Measurements from ENCODE around the gene PTPRN2.
"Not testable (repeated sequence)": the region's sequence is repeated elsewhere in the genome, so short reads cannot be mapped to it uniquely, and the experiment has no call there.

The PTPRN2 gene

GRCh38 chr7:157918326-157919080 lies 669.1 kb downstream of the PTPRN2 start:
- no peak for DNase-seq (ENCODE audit: low read depth)
- H3K4me3 ChIP-seq (ENCODE audit: low read depth, low read length): no peak overlapping the region
- TF ChIP-seq MYC (IDR thresholded peaks at IDR 0.05; ENCODE audit: low read depth, low read length): no peak

DNA sequence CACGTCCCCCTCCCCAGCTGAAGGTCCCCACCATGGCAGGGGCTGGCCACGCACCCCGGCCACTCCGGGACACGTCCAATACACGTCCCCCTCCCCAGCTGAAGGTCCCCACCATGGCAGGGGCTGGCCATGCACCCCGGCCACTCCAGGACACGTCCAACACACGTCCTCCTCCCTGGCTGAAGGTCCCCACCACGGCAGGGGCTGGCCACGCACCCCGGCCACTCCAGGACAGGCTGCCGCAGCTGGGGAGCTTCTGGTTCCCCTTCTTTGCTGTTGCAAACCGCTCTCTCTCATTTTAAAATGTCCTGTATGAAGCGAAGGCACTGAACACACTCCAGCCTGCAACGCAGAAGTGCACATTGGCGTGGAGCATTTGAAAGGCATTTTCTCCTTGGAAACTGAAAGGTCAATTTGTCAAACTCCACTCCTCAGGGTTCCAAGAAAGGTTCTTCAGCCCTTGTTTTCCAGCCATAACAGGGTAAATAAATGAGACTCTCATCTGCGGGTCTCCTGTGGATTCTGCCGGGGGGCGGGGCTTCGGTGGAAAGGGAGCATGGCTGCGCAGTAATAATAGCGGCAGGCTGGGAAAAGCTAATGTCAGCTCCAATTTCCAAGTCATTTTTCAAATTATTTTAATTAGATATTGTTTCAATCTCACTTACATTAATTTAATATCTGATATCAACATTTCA lies 670.5 kb downstream of the PTPRN2 start:
- no peak for DNase-seq (ENCODE audit: low read depth)
- H3K4me3 ChIP-seq (ENCODE audit: low read depth, low read length): no peak overlapping the region
- no peak for TF ChIP-seq MYC (IDR thresholded peaks at IDR 0.05; ENCODE audit: low read depth, low read length)
- TF ChIP-seq, protein P1, sequence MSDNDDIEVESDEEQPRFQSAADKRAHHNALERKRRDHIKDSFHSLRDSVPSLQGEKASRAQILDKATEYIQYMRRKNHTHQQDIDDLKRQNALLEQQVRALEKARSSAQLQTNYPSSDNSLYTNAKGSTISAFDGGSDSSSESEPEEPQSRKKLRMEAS (IDR thresholded peaks at IDR 0.05; ENCODE audit: low read depth, low read length): no peak
- no peak for TF ChIP-seq CTCF (IDR thresholded peaks at IDR 0.05; ENCODE audit: low read depth, low read length)
- no peak for TF ChIP-seq POLR2A (IDR thresholded peaks at IDR 0.05; ENCODE audit: extremely low read depth, insufficient read length)

GRCh38 chr7:157910446-157910845 lies 677.2 kb downstream of the PTPRN2 start:
- TF ChIP-seq POLR2A (IDR thresholded peaks at IDR 0.05; ENCODE audit: extremely low read depth, insufficient read length) (no peak), MYC (IDR thresholded peaks at IDR 0.05; ENCODE audit: low read depth, low read length) (no peak), CTCF (IDR thresholded peaks at IDR 0.05; ENCODE audit: low read depth, low read length) (no peak)
- TF ChIP-seq, protein P1 (IDR thresholded peaks at IDR 0.05; ENCODE audit: low read depth, low read length): no peak
- H3K4me3 ChIP-seq (ENCODE audit: low read depth, low read length): no peak overlapping the region
- DNase-seq (ENCODE audit: low read depth): no peak

DNA sequence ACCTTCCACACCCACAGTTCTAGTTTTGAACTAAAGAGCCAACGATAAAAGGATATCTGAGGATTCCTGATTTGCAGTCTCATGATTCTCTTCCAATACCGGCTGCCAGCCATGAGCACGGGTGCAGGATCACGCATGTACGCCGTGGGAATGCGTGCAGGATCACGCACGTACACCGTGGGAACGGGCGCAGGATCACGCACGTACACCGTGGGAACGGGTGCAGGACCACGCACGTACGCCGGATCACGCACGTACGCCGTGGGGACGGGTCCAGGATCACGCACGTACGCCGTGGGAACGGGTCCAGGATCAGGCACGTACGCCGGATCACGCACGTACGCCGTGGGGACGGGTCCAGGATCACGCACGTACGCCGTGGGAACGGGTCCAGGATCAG lies 677.6 kb downstream of the PTPRN2 start:
- not testable (repeated sequence) for DNase-seq (ENCODE audit: low read depth); H3K4me3 ChIP-seq (ENCODE audit: low read depth, low read length)

- no peak for DNase-seq (ENCODE audit: low read depth)
- TF ChIP-seq POLR2A (IDR thresholded peaks at IDR 0.05; ENCODE audit: extremely low read depth, insufficient read length) (no peak), CTCF (IDR thresholded peaks at IDR 0.05; ENCODE audit: low read depth, low read length) (no peak), MYC (IDR thresholded peaks at IDR 0.05; ENCODE audit: low read depth, low read length) (no peak)
- TF ChIP-seq, protein P1 (IDR thresholded peaks at IDR 0.05; ENCODE audit: low read depth, low read length): no peak
- no peak overlapping the region for H3K4me3 ChIP-seq (ENCODE audit: low read depth, low read length)
These were observed 678.3 kb downstream of the PTPRN2 start for GRCh38 chr7:157909370-157909769.

DNA sequence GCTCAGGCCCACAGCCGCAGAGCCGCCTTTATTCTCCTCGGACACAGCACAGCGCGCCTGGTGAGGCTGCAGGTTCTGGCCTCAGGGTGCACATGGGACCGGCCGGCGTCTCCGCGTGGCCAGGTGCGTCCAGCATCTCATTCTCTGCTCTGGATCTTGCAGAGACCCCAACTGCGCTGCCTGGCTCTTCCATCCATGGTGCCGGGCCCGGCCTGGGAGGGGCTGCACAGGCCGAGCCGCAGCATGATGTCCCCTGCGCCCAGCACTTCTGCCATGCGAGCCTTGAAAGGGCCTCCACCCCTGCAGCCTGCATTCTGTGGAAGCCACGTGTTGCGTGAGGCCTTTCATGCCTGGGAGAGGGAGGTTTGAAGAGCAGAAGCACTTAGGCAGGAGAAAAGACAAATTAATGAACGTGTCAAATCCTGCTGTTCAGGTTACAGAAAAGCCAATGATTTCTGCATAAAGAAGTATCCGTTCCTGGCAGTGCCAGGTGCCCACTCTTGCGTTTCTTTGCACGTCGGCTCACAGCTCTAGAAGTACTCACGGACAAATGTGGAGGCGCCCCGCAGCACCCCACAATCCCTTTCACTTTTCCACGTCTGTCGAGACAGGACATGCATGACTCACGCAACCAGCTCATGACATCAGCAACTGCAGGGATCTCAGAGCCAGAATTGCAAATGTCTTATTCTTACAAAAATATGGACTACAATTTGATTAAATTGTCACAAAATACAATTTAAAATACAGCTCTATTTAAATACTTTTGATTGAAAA lies 679.4 kb downstream of the PTPRN2 start:
- DNase-seq (ENCODE audit: low read depth): no peak
- no peak for TF ChIP-seq POLR2A (IDR thresholded peaks at IDR 0.05; ENCODE audit: extremely low read depth, insufficient read length)
- no peak for TF ChIP-seq CTCF (IDR thresholded peaks at IDR 0.05; ENCODE audit: low read depth, low read length)
- TF ChIP-seq MYC (IDR thresholded peaks at IDR 0.05; ENCODE audit: low read depth, low read length): no peak
- TF ChIP-seq, protein P1 (IDR thresholded peaks at IDR 0.05; ENCODE audit: low read depth, low read length): no peak
- no peak overlapping the region for H3K4me3 ChIP-seq (ENCODE audit: low read depth, low read length)
